ENCODE measurements around the gene TMEM140. TPM values are rescaled to one million over a fixed set of nuclear protein-coding genes. Genes with fewer than 3 reads are reported as not detected.
"Not testable (repeated sequence)": the region's sequence is repeated elsewhere in the genome, so short reads cannot be mapped to it uniquely, and the experiment has no call there.

TMEM140 gene
- total RNA-seq = 2.9 and 4.5 TPM in 2 replicates

DNA sequence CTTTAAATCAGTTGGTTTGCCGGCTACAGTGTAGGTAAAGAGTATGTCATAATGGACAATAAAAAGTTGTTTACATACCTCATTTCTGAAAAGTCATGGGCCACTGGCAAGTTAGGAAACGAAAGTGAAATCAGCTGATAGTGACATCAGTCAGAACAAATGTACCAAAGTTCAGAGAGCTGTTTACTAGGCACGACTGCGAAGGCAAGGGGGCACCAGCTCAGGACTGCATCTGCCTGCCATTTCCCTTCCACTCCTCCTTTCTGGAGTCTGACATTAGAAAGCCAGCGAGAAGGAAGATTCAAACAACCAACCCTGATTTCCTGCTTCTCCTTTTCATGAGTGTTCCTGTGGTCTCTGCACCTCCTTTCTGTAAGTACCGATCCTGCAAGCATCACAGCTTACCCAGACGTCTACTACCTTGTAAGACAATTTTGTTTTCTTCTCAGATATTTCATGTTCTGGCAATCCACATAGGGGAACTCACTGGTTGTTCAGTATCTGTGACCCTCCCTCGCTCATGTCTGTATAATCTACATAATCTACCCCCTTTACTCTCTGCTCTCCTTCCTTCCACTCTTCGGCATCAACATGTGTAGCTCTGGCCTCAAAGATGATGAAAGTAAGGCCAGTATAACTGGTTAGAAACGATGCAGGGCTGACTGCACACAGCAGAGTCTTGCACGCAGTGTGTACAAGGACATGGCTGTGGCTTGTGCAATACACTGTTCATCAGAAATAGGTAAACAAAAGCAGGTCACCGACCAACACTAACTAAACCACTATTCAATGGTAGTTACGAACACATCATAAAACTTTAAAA is at the start of gene TMEM140:
Gene TMEM140 (plus strand): TSS at position 174 of the 823 bp plus-strand sequence. CDS start 16,370 bp downstream, outside the sequence.
- Mint-ChIP-seq H3K27ac (peak within 1 kb of the TSS; percentile 96), H3K4me3 (peak within 1 kb of the TSS; percentile 88), H3K4me1 (ENCODE audit: low read depth) (peaks cover 60% of the 10 kb centered on the region), H3K27me3 (ENCODE audit: insufficient read depth) (no peaks in the 10 kb centered on the region), H3K36me3 (ENCODE audit: low read depth) (peaks cover 21% of the 10 kb centered on the region), H3K9me3 (peaks cover 5% of the 10 kb centered on the region)
- DNase-seq (ENCODE audit: low spot score) = peak; percentile 61
- intact Hi-C loops (cut with micrococcal nuclease) = loop anchor here (1.0 to 5.0 kb wide), 8 partner anchors 12 to 831 kb away; partner anchors contain the start of genes AGBL3, AKR1B1, BPGM and CYREN

DNA sequence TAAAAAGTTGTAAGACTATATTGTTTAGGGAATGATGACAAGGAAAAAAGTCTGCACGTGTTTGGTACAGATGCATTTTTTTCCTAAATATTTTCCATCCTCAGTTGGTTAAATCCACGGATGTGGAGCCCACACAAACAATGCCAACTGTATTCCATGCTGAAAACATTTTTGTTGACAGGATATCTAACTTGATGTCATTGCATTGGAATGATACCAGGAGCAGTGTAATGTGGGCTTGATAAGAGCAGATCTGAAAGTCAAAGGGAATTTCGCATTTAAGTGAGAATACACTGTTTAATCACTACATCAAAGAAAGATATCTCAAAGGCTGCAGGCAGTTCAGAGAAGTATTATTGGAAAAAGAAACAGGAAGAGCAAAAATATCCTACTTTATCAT is 49.5 kb upstream of the TMEM140 start:
- H3K9me3 Mint-ChIP-seq = no peaks in the 10 kb centered on the region
- H3K36me3 Mint-ChIP-seq (ENCODE audit: low read depth) = no peaks in the 10 kb centered on the region
- H3K4me3 Mint-ChIP-seq = no peak overlapping the region
- H3K4me1 Mint-ChIP-seq (ENCODE audit: low read depth) = no peaks in the 10 kb centered on the region
- peaks cover 3% of the 10 kb centered on the region for H3K27me3 Mint-ChIP-seq (ENCODE audit: insufficient read depth)
- no peak overlapping the region for H3K27ac Mint-ChIP-seq
- intact Hi-C loops (cut with micrococcal nuclease) = no loop called here
- no peak for DNase-seq (ENCODE audit: low spot score)

DNA sequence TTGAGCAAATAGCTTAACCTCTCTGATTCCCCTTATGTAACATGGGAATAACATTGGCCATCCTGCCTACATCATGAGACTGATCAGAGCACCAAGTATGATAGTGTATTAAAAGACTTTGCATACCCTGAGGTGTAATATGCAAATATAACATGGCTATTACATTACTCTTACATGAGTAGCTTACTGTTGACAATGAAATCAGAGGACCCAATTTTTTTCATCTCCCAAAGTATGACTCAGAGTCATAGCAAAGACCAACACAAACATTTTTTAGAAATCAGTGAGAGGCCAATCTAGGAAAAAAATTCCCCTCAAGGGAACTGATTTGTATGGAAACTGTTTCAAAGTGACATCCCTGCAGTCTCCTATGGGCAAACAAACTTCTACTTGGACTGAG is 47.0 kb upstream of the TMEM140 start:
- H3K4me1 Mint-ChIP-seq (ENCODE audit: low read depth) = no peaks in the 10 kb centered on the region
- intact Hi-C loops (cut with micrococcal nuclease) = no loop called here
- peaks cover 3% of the 10 kb centered on the region for H3K9me3 Mint-ChIP-seq
- DNase-seq (ENCODE audit: low spot score) = no peak
- peaks cover 3% of the 10 kb centered on the region for H3K27me3 Mint-ChIP-seq (ENCODE audit: insufficient read depth)
- H3K36me3 Mint-ChIP-seq (ENCODE audit: low read depth) = no peaks in the 10 kb centered on the region
- no peak overlapping the region for H3K27ac Mint-ChIP-seq
- H3K4me3 Mint-ChIP-seq = no peak overlapping the region

DNA sequence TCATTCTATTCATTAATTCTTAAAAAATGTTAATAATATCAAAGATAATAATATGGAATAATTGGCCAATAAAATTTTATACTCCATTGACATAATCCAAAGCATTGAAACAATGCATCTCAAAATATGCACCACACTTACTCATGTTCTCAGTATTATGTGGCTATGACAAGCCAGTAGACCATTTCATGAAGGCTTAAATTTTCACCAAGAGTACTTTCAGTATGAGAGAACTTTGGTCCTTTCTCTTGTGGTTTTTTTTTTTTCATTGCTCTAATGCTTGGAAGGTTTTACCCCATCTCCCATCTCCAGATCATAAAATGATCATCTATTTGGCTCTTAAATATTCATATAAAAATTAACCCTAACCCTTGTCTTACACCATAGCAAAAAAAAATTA is 45.5 kb upstream of the TMEM140 start:
- no peak overlapping the region for H3K27ac Mint-ChIP-seq
- no peak overlapping the region for H3K4me3 Mint-ChIP-seq
- peaks cover 5% of the 10 kb centered on the region for H3K9me3 Mint-ChIP-seq
- DNase-seq (ENCODE audit: low spot score) = no peak
- H3K4me1 Mint-ChIP-seq (ENCODE audit: low read depth) = no peaks in the 10 kb centered on the region
- intact Hi-C loops (cut with micrococcal nuclease) = loop anchor here (2.0 kb wide), 1 partner anchor 28 kb away; no protein-coding TSS in a partner anchor
- H3K27me3 Mint-ChIP-seq (ENCODE audit: insufficient read depth) = peaks cover 3% of the 10 kb centered on the region
- H3K36me3 Mint-ChIP-seq (ENCODE audit: low read depth) = no peaks in the 10 kb centered on the region

DNA sequence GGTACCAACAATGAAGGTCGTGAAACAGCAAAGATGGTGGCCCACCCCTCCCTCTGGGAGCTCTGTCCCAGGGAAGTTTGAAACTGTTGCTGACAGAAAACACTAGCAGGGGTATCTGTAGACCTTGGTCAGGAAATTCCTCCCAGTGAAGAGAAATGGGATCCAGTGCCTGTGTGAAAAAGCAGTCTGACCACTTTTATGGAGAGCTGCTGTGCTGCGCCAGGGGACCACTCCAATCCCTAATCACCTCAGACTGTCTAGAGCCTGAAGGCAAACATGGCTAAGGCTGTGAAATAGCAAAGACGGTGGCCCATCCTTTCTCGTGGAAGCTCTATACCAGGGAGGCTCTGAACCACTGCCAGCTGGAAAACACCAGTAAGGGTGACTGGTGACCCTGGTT is 38.3 kb upstream of the TMEM140 start:
- intact Hi-C loops (cut with micrococcal nuclease) = no loop called here
- no peak overlapping the region for H3K4me3 Mint-ChIP-seq
- no peak overlapping the region for H3K27ac Mint-ChIP-seq
- no peaks in the 10 kb centered on the region for H3K4me1 Mint-ChIP-seq (ENCODE audit: low read depth)
- H3K27me3 Mint-ChIP-seq (ENCODE audit: insufficient read depth) = no peaks in the 10 kb centered on the region
- DNase-seq (ENCODE audit: low spot score) = no peak
- peaks cover 5% of the 10 kb centered on the region for H3K9me3 Mint-ChIP-seq
- H3K36me3 Mint-ChIP-seq (ENCODE audit: low read depth) = no peaks in the 10 kb centered on the region

DNA sequence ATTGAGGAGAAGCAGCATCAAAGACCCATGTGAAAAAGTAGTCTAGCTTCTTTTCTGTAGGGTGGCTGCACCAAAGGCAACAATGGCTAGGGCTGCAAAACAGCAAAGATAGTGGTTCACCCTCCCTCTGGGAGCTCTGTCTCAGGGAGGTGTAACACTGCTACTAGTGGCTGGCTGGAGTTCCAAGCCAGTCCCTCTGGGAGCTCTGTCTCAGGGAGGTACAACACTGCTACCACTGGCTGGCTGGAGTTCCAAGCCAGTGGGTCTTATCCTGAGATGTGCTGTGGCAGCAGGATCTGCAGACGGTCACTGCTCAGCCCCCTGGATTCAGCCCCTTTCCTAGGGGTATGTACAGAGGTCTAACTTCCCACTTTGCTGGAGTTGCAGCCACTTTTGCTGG is 37.9 kb upstream of the TMEM140 start:
- Mint-ChIP-seq H3K4me3 (no peak overlapping the region), H3K27me3 (ENCODE audit: insufficient read depth) (no peaks in the 10 kb centered on the region), H3K27ac (no peak overlapping the region), H3K4me1 (ENCODE audit: low read depth) (no peaks in the 10 kb centered on the region), H3K36me3 (ENCODE audit: low read depth) (no peaks in the 10 kb centered on the region), H3K9me3 (peaks cover 5% of the 10 kb centered on the region)
- intact Hi-C loops (cut with micrococcal nuclease) = no loop called here
- DNase-seq (ENCODE audit: low spot score) = no peak

DNA sequence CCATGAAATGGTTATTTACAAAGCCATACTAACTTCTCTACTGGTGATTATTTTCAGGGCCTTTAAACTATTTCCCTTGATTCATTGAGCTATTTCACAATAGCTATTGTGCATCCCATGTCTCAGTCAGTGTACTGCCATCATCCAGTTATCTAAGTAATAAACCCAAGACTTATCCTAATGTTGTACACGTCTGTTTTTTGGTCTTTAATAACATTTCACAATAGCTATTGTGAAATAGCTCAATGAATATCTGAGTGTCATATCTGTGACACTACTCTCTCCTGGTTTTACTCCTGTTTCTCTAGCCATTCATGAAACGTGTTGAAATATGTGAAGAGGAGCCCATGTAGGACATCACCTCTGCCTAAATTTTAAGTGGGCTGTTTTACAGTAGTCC is 36.5 kb upstream of the TMEM140 start:
- Mint-ChIP-seq H3K9me3 (no peaks in the 10 kb centered on the region), H3K27ac (no peak overlapping the region), H3K27me3 (ENCODE audit: insufficient read depth) (no peaks in the 10 kb centered on the region), H3K4me1 (ENCODE audit: low read depth) (no peaks in the 10 kb centered on the region), H3K36me3 (ENCODE audit: low read depth) (no peaks in the 10 kb centered on the region), H3K4me3 (no peak overlapping the region)
- DNase-seq (ENCODE audit: low spot score) = no peak
- intact Hi-C loops (cut with micrococcal nuclease) = no loop called here

DNA sequence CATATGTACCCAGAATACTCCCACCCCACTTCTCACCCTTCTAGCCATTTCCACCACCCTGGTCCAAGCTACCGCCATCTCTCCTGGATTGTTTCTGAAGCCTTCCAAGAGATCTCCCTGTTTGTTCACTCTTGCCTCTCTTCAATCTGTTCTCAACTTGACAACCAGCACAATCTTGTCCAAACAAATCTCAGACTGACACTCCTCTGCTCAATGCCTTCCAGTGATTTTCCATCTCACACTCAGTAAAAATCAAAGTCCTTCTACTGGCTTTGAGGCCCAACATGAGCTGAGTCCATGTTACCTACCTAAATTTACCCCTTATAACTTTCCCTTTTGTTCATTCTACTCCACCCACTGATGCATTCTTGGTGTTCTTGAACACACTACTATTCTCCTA is 33.2 kb upstream of the TMEM140 start:
- Mint-ChIP-seq H3K27ac (no peak overlapping the region), H3K27me3 (ENCODE audit: insufficient read depth) (peaks cover 3% of the 10 kb centered on the region), H3K36me3 (ENCODE audit: low read depth) (no peaks in the 10 kb centered on the region)

DNA sequence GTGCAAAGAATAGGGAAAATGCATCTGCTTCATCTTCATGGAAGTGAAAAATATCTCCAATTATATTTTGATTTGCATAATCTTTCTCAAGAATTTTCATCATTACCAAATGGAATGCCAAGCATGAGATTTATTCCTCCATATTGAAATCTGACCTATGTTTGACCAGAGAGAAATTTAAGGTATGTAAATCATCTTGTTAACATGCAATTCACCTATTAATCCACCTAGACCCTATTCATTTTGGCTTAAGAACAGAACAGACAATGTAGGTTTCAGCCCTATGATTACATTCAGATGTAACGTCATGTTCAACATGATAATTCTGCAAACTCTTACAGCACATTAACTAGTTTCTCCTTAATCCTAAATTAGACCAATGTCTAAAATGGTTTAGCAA is 30.8 kb upstream of the TMEM140 start:
- H3K27me3 Mint-ChIP-seq (ENCODE audit: insufficient read depth) = peaks cover 3% of the 10 kb centered on the region
- no peaks in the 10 kb centered on the region for H3K4me1 Mint-ChIP-seq (ENCODE audit: low read depth)
- H3K9me3 Mint-ChIP-seq = peaks cover 21% of the 10 kb centered on the region
- H3K27ac Mint-ChIP-seq = no peak overlapping the region
- H3K4me3 Mint-ChIP-seq = no peak overlapping the region
- peaks cover 2% of the 10 kb centered on the region for H3K36me3 Mint-ChIP-seq (ENCODE audit: low read depth)
- no peak for DNase-seq (ENCODE audit: low spot score)
- intact Hi-C loops (cut with micrococcal nuclease) = no loop called here

More for the DNA sequence above, 33.2 kb upstream of the TMEM140 start:
- Mint-ChIP-seq H3K4me1 (ENCODE audit: low read depth) (no peaks in the 10 kb centered on the region), H3K9me3 (peaks cover 7% of the 10 kb centered on the region), H3K4me3 (no peak overlapping the region)
- no peak for DNase-seq (ENCODE audit: low spot score)
- intact Hi-C loops (cut with micrococcal nuclease) = no loop called here

DNA sequence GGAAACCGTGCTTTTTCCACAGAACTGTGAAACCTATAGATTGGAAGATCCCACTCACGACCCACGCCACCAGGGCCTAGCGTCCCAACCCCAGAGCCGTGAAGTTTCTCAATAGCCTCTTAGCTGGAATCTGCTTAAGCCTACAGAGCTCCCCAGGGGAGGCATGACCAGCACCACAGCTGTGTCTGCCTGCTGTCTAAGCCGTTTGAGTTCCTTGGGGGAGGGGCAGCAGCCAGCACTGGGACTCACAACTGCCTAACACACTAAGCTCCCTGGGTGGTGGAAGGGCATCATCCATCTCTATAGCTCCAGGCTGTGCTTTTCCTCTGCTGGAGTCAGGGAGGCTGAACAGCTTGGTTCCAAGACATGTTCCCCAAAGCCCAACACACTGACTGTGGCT is 26.0 kb upstream of the TMEM140 start:
- H3K36me3 Mint-ChIP-seq (ENCODE audit: low read depth) = peaks cover 2% of the 10 kb centered on the region
- DNase-seq (ENCODE audit: low spot score) = no peak
- H3K9me3 Mint-ChIP-seq = peaks cover 25% of the 10 kb centered on the region
- intact Hi-C loops (cut with micrococcal nuclease) = no loop called here
- no peak overlapping the region for H3K4me3 Mint-ChIP-seq
- no peaks in the 10 kb centered on the region for H3K4me1 Mint-ChIP-seq (ENCODE audit: low read depth)
- no peak overlapping the region for H3K27ac Mint-ChIP-seq
- H3K27me3 Mint-ChIP-seq (ENCODE audit: insufficient read depth) = peaks cover 4% of the 10 kb centered on the region

DNA sequence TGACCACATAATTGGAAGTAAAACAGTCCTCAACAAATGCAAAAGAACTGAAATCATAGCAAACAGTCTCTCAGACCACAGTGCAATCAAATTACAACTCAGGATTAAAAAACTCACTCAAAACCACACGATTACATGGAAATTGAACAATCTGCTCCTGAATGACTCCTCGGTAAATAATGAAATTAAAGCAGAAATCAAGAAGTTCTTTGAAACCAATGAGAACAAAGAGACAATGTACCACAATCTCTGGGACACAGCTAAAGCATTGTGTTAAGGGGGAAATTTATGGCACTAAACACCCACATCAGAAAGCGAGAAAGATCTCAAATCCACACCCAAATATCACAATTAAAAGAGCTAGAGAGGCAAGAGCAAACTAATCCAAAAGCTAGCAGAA is 23.2 kb upstream of the TMEM140 start:
- H3K4me3 Mint-ChIP-seq; H3K4me1 Mint-ChIP-seq (ENCODE audit: low read depth); H3K36me3 Mint-ChIP-seq (ENCODE audit: low read depth); DNase-seq (ENCODE audit: low spot score); H3K27ac Mint-ChIP-seq; intact Hi-C loops (cut with micrococcal nuclease); H3K27me3 Mint-ChIP-seq (ENCODE audit: insufficient read depth): not testable (repeated sequence)
- H3K9me3 Mint-ChIP-seq = peaks cover 18% of the 10 kb centered on the region

DNA sequence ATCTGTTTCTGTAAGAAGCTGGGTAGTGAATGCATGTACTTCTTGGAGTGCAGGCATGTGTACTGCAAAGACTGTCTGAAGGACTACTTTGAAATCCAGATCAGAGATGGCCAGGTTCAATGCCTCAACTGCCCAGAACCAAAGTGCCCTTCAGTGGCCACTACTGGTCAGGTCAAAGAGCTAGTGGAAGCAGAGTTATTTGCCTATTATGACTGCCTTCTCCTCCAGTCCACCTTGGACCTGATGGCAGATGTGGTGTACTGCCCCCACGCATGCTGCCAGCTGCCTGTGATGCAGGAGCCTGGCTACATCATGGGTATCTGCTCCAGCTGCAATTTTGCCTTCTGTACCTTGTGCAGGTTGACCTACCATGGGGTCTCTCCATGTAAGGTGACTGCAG is 18.9 kb upstream of the TMEM140 start:
- no peak overlapping the region for H3K27ac Mint-ChIP-seq
- H3K27me3 Mint-ChIP-seq (ENCODE audit: insufficient read depth) = peaks cover 2% of the 10 kb centered on the region
- peaks cover 11% of the 10 kb centered on the region for H3K9me3 Mint-ChIP-seq
- H3K4me1 Mint-ChIP-seq (ENCODE audit: low read depth) = no peaks in the 10 kb centered on the region
- intact Hi-C loops (cut with micrococcal nuclease) = no loop called here
- DNase-seq (ENCODE audit: low spot score) = no peak
- no peaks in the 10 kb centered on the region for H3K36me3 Mint-ChIP-seq (ENCODE audit: low read depth)
- no peak overlapping the region for H3K4me3 Mint-ChIP-seq

DNA sequence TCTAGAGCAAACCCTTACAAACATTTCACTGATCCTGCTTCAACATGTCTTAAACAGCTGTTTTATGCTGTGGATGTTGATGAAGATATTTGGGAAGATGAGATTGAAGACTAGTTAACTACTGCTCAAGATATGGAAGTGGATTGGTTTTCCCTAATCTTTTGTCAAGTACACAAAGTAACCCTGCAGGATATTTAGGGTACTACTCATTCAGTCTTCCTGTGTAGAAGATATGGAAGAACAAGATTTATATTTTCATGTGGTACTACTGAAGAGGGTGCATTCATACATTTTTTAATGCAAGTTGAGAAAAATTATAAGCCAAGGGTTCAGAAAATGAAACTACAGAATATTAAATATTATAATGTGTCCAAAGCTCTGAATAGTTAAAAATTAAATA is 18.3 kb upstream of the TMEM140 start:
- intact Hi-C loops (cut with micrococcal nuclease) = no loop called here
- no peak overlapping the region for H3K4me3 Mint-ChIP-seq
- H3K4me1 Mint-ChIP-seq (ENCODE audit: low read depth) = no peaks in the 10 kb centered on the region
- H3K27me3 Mint-ChIP-seq (ENCODE audit: insufficient read depth) = peaks cover 2% of the 10 kb centered on the region
- H3K9me3 Mint-ChIP-seq = peaks cover 10% of the 10 kb centered on the region
- no peak for DNase-seq (ENCODE audit: low spot score)
- no peaks in the 10 kb centered on the region for H3K36me3 Mint-ChIP-seq (ENCODE audit: low read depth)
- no peak overlapping the region for H3K27ac Mint-ChIP-seq
